Measurements from ENCODE around the gene CAVIN1.
"Not testable (repeated sequence)": the region's sequence is repeated elsewhere in the genome, so short reads cannot be mapped to it uniquely, and the experiment has no call there.

Gene CAVIN1

GRCh38 chr17:42404326-42405055, 18.6 kb downstream of the CAVIN1 start:
- no peak for DNase-seq

DNA sequence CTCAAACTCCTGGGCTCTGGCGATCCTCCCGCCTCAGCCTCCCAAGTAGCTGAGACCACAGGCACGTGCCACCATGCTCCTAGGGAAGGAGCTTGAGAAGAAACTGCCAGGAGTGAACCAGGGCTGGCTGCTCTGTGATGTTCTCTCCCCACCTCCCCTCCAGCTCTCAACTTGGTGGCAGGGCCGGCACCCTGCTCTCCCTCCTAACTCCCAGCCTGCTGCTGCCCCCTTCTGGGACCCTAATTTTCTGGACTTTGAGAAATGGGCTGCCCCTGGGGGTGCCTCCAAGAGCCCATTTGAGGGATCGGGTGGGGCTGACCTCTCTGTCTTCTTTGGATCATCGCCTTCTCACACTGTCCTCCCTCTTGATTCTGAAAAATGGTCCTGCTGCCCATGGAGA, 19.9 kb downstream of the CAVIN1 start:
- DNase-seq = peak; percentile 24 to 46

- DNase-seq = no peak
Observed at GRCh38 chr17:42402117-42402516, 20.9 kb downstream of the CAVIN1 start.

GRCh38 chr17:42400844-42401375, 22.1 kb downstream of the CAVIN1 start:
- not testable (repeated sequence) for DNase-seq

DNA sequence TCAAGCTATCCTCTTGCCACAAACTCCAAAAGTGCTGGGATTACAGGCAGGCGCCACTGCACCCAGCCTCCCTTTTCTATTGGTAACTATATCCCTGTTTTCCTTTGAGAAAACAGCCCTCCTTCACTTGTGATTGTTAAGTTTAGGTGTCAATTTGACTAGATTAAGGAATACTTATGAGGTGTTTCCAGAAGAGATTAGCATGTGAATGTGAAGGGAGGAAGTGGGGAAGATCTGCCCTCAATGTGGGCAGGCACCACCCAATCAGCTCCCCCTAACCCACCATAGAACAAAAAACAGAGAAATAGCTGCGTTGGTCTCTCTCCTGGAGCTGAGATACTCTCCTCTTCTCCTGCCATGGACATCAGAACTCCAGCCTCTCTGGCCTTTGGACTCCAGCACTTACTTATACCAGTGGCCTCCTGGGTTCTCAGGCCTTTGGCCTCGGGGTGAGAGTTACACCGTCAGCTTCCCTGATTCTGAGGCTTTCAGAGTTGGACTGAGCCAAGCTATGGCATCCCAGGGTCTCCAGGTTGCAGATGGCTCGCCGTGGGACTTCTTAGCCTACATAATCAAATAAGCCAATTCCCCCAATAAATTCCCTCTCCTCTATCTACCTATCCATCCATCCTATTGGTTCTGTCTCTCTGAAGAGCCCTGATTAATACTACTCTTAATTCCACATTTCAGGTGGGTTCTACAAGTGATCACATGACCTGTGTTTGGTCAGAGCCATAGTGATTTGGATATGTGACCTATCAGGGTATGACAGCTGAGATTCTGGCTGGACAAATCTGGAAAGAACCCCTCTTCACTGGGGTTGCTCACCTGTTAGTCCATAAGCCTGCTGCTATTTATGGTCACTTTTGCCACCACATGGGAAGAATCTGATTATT, 22.9 kb downstream of the CAVIN1 start:
- no peak for DNase-seq

DNA sequence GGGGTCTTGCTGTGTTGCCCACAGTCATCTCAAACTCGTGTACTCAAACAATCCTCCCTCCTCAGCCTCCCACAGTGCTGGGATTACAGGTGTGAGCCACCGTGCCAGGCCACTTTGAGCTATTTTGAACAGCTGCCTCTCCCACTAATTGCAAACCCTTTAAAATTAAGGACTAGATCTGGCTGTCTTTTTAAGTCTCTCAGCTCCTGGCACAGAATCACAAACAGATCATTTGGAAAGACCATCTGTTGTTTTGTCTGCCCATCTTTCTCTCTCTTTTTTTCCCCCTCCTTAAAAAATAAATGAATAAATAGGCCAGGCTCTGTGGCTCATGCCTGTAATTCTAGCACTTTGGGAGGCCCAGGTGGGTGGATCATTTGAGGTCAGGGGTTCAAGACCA, 23.9 kb downstream of the CAVIN1 start:
- DNase-seq = no peak

DNA sequence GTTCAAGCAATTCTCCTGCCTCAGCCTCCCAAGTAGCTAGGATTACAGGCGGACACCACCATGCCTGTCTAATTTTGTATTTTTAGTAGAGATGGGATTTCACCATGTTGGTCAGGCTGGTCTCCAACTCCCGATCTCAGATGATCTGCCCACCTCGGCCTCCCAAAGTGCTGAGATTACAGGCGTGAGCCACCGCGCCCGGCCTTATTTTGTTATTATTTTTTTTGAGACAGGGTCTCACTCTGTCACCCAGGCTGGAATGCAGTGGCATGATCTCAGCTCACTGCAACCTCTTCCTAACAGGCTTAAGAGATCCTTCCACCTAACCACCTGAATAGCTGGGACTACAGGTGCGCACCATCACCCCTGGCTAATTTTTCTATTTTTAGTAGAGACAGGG, 27.5 kb downstream of the CAVIN1 start:
- DNase-seq = not testable (repeated sequence)

GRCh38 chr17:42394838-42395237, 28.2 kb downstream of the CAVIN1 start:
- DNase-seq = no peak

DNA sequence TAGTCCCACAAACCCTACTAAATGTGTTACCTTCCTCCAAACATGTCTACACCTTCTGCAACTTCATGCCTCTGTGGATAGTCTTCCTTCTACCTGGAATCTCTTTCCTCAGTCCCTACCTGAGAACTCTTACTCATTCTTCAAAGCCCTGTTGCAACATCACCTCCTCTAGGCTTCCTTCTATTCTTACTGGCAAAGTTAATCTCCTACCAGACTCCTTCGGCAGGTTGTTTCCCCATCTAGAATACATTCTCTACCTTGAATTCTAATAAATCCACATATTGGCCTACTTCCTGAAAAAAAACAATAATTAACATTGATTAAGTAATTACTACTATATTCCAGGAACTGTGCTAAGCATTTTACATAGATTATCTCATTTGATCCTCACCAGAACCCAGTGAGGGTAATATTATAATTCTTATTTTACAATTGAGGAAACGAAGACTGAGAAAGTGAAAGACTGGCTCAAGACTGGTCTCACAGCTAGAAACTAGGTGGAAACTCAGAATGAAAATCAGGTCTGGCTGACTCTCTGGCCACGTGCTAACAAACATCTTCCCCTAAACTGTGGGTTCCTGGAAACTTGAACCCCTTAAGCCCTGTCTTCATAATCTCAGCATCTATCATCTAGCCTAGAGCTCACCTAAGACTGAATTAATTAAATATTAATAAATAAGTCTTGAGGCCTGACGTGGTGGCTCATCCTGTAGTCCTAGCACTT, 30.2 kb downstream of the CAVIN1 start:
- DNase-seq = no peak

DNA sequence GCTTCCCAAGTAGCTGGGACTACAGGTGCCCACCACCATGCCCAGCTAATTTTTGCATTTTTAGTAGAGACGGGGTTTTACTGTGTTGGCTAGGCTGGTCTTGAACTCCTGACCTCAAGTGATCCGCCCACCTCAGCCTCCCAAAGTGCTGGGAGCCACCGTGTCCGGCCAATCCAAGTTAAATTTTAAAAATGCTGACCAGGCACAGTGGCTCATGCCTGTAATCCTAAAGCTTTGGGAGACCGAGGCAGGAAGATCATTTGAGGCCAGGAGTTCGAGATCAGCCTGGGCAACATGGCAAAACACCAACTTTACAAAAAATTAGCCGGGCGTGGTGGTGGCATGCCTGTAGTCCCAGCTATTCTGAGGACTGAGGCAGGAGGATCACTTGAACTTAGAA, 31.6 kb downstream of the CAVIN1 start:
- not testable (repeated sequence) for DNase-seq

- DNase-seq = no peak
Observed at GRCh38 chr17:42389899-42390298, 33.2 kb downstream of the CAVIN1 start.

- DNase-seq = no peak
Observed at GRCh38 chr17:42389135-42389417, 34.0 kb downstream of the CAVIN1 start.

DNA sequence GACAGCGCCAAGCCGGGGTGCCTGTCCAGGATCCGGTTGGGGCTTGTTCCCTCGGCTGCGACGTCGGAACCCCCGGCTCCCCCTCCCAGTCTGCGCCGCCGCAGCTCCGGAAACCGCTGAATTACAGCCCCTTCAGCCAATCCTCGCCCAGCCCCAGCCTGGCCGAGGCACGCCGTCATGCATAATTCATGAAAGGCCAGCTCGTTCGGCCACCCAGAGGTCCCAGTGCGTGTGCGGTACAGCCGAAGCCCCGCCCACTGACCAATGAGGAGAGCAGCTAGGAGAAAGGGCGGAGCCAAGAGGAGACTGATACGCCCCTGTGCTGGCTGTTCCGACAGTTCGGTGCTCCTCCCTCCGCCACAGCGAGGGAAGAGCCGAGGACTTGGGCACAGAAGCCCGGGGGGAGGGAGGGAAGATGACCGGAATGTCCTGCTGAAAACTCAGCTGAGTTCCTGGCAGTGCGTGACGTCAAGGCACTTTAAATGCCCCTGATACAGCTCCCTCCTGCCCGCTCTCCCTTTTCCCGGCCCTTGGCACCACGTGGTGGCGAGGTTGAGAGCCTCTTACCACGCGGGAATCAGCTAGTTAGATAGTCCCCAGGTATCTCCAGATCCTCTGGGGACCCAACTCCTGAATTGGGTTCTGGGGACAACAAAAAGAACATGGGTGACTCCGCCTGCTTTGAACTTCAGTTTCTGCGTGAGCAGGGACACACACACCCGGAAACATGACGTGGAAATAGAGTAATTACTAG, 34.5 kb downstream of the CAVIN1 start, which contains the start of gene STAT3:
STAT3 (minus strand) TSS at position 62 of the 754 bp plus-strand sequence. CDS start 39,926 bp downstream, outside the sequence.
- DNase-seq = peak; percentile 100

GRCh38 chr17:42387661-42388380, 35.2 kb downstream of the CAVIN1 start:
- DNase-seq = peak; percentile 21 to 40

GRCh38 chr17:42386777-42387657, 36.0 kb downstream of the CAVIN1 start:
- peak in 1 of 2 donors; percentile 35 for DNase-seq

DNA sequence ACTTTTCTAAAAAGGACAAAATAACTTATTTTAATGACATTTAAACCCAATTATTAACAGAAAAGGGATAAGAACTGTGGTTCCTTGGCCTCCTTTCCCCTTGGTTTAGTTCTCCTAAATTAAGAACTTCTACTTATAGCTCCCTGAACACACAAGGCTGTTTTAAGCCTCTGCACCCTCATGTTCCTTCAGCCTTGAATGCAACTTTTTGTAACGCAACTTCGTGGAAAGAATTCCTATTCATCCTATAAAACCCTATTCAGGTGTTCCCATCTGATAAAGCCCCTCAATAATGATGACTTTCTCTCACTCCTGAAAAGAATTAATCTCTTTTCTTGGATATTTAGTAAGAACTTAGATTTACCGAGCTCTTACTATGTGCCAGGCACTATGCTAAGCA, 41.2 kb downstream of the CAVIN1 start:
- no peak for DNase-seq

DNA sequence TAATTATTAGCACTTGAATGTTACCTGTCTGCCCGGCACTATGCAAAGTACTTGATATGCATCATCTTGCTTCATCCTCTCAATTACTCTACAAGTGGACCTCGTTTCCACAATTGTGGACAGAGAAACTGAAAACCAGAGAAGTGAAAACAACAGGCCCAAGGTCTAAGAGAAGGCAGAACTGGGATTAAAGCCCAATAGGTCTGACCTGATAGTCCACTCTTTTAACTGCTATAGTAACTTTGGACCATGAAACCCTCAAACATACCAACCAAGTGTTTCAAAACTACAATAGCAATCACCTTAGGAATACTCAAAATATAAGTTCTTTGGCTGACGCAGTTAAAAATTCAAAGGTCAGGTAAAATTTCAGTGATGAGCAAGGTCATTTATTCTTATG, 42.1 kb downstream of the CAVIN1 start:
- DNase-seq = no peak

DNA sequence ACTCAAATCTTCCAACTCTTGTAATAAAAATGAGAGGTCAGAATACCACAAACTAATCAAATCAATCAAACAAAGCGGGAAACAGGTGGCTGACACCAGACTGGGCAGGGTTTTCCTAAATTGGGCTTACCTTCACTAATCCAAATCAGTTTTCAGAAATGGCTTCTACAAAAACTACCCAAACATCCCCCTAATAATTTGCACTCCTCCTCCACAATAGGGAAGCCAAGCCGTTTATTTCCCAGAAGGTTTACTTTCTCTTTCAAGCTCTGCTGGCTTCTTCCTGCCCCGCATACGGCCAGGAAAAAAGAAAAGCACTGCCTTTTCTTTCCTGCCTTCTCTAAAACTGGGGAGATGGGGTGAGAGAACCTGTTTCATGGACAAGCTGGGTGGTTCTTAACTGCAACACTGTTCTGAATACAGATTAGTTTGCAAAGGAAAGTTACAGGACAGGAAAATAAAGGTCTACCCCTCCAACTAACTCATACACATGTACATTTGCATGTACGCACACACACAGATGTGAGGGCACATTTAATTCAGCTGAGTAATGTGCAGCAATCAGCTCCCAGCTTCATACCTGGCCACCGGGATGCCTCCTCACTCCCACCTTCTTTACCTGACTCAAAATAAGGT, 44.0 kb downstream of the CAVIN1 start:
- peak in 1 of 2 donors; percentile 20 for DNase-seq

DNA sequence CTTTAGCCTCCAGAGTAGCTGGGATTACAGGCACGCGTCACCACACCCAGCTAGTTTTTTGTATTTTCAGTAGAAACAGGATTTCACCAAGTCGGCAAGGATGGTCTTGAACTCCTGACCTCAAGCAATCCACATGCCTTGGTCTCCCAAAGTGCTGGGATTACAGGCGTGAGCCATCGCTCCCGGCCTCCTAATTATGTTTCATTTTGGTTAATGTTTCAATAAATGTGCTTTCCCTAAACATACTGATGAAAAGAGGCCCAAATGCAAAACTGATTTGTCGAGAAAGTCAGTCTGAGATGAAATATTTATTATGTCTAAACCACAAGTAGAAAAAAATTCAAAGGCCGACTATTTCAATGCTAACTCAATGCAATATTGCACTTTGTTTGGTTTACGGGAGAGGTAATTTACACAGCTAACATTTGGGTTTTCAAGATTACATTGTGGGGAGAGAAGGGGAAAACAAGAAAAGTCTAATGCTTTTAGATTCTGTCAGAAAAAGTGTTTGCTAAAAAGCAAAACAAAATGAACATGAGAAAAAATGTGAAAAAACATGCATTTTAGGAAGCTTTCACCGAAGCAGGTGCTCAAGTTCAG, 44.6 kb downstream of the CAVIN1 start:
- DNase-seq = no peak

DNA sequence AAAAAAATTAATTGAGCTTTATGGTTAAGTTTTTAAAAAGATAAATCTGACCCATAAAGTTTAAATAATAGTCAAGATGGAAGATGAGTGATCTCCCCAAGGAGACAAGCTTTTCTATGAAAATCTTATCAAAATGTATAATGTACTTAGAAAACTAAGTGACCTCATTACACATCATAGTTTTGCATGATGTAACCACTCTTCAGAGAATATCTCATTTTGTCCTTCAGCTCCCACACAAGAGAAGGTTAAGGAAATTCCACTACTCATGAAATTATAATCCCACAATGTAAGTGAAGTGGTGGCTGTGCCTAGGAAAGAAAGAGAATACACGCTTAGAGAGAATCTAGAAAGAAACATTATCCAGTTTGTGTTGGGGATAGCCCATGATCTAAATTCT, 49.2 kb downstream of the CAVIN1 start:
- no peak for DNase-seq

Measured in CD4-positive, alpha-beta T cell treated with Interleukin-1 beta for 1 hour (primary cell).